IMR-90 (cell line): ENCODE data around the gene DIPK1B. TPM values are rescaled to one million over a fixed set of nuclear protein-coding genes. Genes with fewer than 3 reads are reported as not detected.

Experiments
- ATAC-seq: fragments of 200-7000 bp; cut with Tn5 transposase; 2 replicates; pipeline ENCODE4 v1.9.1; 2020; ENCODE audit warnings: low read depth, mild to moderate bottlenecking, moderate library complexity
- BruUV-seq: library from RNA; stranded (reverse); fragments of 400-500 nt; replicated peaks from 2 replicates; lab custom pipeline; 2021; lab: Mats Ljungman, UMichigan
- CTCF ChIA-PET: fragments of 300-600 bp; formaldehyde crosslinking; extraction: SDS; loops from one replicate; lab custom pipeline; 2021; ENCODE audit warnings: antibody characterized with exemption; lab: Yijun Ruan, JAX
- POLR2A ChIA-PET: fragments of 300-600 bp; sonication (Branson Sonifier 250); formaldehyde crosslinking; loops from one replicate; lab custom pipeline; 2022; ENCODE audit warnings: antibody characterized with exemption; ENCODE audit not compliant: unreplicated experiment; lab: Charles Lee
- DNase-seq: peaks from one replicate; pipeline ENCODE4 v3.0.0; 2013
- H2AFZ ChIP-seq: replicated peaks from 2 replicates; pipeline ENCODE3; 2013; ENCODE audit warnings: low read length, mild to moderate bottlenecking; ENCODE audit not compliant: poor library complexity
- H2AK5ac ChIP-seq: 2 replicates; pipeline ENCODE4 v1.6.1; 2013; ENCODE audit warnings: low read depth, low read length, inconsistent platforms
- H2AK9ac ChIP-seq: replicated peaks from 2 replicates; pipeline ENCODE3; 2013; ENCODE audit warnings: mild to moderate bottlenecking, low read depth, low read length, moderate library complexity; ENCODE audit not compliant: poor library complexity
- H2BK120ac ChIP-seq: 2 replicates; pipeline ENCODE4 v1.6.1; 2013; ENCODE audit warnings: low read depth, low read length, inconsistent platforms
- H2BK15ac ChIP-seq: 3 replicates; pipeline ENCODE4 v1.6.1; 2013; ENCODE audit warnings: low read depth, low read length, inconsistent platforms
- H2BK20ac ChIP-seq: 2 replicates; pipeline ENCODE4 v1.6.1; 2013; ENCODE audit warnings: low read depth, mild to moderate bottlenecking, inconsistent platforms, low read length, moderate library complexity
- H2BK5ac ChIP-seq: 2 replicates; pipeline ENCODE4 v1.6.1; 2013; ENCODE audit warnings: mild to moderate bottlenecking, low read depth, low read length, inconsistent platforms; ENCODE audit not compliant: poor library complexity, severe bottlenecking
- H3K14ac ChIP-seq: replicated peaks from 2 replicates; pipeline ENCODE4 v1.6.1; 2013; ENCODE audit warnings: low read depth, low read length, inconsistent platforms
- H3K18ac ChIP-seq: 2 replicates; pipeline ENCODE4 v1.6.1; 2013; ENCODE audit warnings: low read depth, low read length, control low read depth
- H3K23ac ChIP-seq: 2 replicates; pipeline ENCODE4 v1.6.1; 2013; ENCODE audit warnings: low read depth, low read length, inconsistent platforms
- H3K27ac ChIP-seq: 2 replicates; pipeline ENCODE4 v1.5.1; 2013; ENCODE audit warnings: mild to moderate bottlenecking, control low read depth, low read length; ENCODE audit not compliant: insufficient read depth
- H3K27me3 ChIP-seq: 2 replicates; pipeline ENCODE4 v1.6.1; 2013; ENCODE audit warnings: low read length; ENCODE audit not compliant: control insufficient read depth, insufficient read depth
- H3K36me3 ChIP-seq: 2 replicates; pipeline ENCODE4 v1.6.1; 2013; ENCODE audit warnings: low read length, mixed read lengths; ENCODE audit not compliant: control insufficient read depth, insufficient read depth
- H3K4ac ChIP-seq: 2 replicates; pipeline ENCODE4 v1.6.1; 2013; ENCODE audit warnings: low read depth, low read length, inconsistent platforms
- H3K4me1 ChIP-seq: 2 replicates; pipeline ENCODE4 v1.6.1; 2013; ENCODE audit warnings: low read length, mixed read lengths; ENCODE audit not compliant: control insufficient read depth, insufficient read depth
- H3K4me2 ChIP-seq: 2 replicates; pipeline ENCODE4 v1.6.1; 2013; ENCODE audit warnings: low read depth, mild to moderate bottlenecking, control low read depth, low read length, moderate library complexity
- H3K4me3 ChIP-seq: 2 replicates; pipeline ENCODE4 v1.5.1; 2013; ENCODE audit warnings: low read depth, mild to moderate bottlenecking, control low read depth, low read length, moderate library complexity; ENCODE audit not compliant: insufficient read depth
- H3K56ac ChIP-seq: 2 replicates; pipeline ENCODE4 v1.6.1; 2013; ENCODE audit warnings: low read length, inconsistent platforms; ENCODE audit not compliant: insufficient read depth; ENCODE audit errors: extremely low read depth
- H3K79me1 ChIP-seq, 2 experiments: 2 replicates each; pipeline ENCODE4 v1.6.1; 2013; ENCODE audit warnings: low read length in 2 of 2, inconsistent platforms in 1 of 2, low read depth in 1 of 2
- H3K9ac ChIP-seq: 2 replicates; pipeline ENCODE4 v1.6.1; 2013; ENCODE audit warnings: low read depth, low read length, control low read depth
- H3K9me1 ChIP-seq: 2 replicates; pipeline ENCODE4 v1.6.1; 2013; ENCODE audit warnings: low read length, inconsistent platforms; ENCODE audit not compliant: insufficient read depth
- H3K9me3 ChIP-seq: 2 replicates; pipeline ENCODE4 v1.6.1; 2013; ENCODE audit warnings: low read length; ENCODE audit not compliant: control insufficient read depth, insufficient read depth
- H4K20me1 ChIP-seq: 2 replicates; pipeline ENCODE4 v1.6.1; 2013; ENCODE audit warnings: low read length, inconsistent platforms; ENCODE audit not compliant: insufficient read depth
- H4K5ac ChIP-seq: 2 replicates; pipeline ENCODE4 v1.6.1; 2013; ENCODE audit warnings: mild to moderate bottlenecking, low read depth, low read length, control low read depth
- H4K8ac ChIP-seq, 2 experiments: 2 replicates each; pipeline ENCODE4 v1.6.1; 2013; ENCODE audit warnings: low read depth in 2 of 2, low read length in 2 of 2, control low read depth in 1 of 2, inconsistent platforms in 1 of 2
- H4K91ac ChIP-seq: 2 replicates; pipeline ENCODE4 v1.6.1; 2013; ENCODE audit warnings: low read depth, low read length, inconsistent platforms; ENCODE audit not compliant: insufficient read depth
- CHD1 ChIP-seq: IDR thresholded peaks from 2 replicates; pipeline ENCODE4 v1.6.1; 2012; ENCODE audit warnings: low read depth, low read length, improper control_type of control experiment
- FOS ChIP-seq: fragments of 150-350 bp; IDR thresholded peaks from 2 replicates; pipeline ENCODE4 v1.6.1; 2016; ENCODE audit warnings: low read depth, low read length
- MAFK ChIP-seq: IDR thresholded peaks from 2 replicates; pipeline ENCODE4 v1.6.1; 2012; ENCODE audit warnings: low read depth, low read length, improper control_type of control experiment
- MXI1 ChIP-seq: IDR thresholded peaks from 2 replicates; pipeline ENCODE4 v1.6.1; 2012; ENCODE audit warnings: low read depth, mild to moderate bottlenecking, low read length, moderate library complexity, borderline replicate concordance
- WGBS, 2 experiments: methylation state at CpG; one replicate each; pipeline versions ENCODE4 v1.1.5 to v1.1.7; 2013; ENCODE audit warnings: missing lambda C conversion rate in 2 of 2; ENCODE audit not compliant: insufficient read length in 1 of 2; ENCODE audit errors: extremely low coverage in 2 of 2; 5-methylcytosine and 5-hydroxymethylcytosine counted together
- dilution Hi-C: fragments of 300-500 bp; cut with HindIII; formaldehyde crosslinking; loops from one replicate; pipeline ENCODE4 v1.14.3; 2018; ENCODE audit warnings: low sequenced_read_pairs; ENCODE audit not compliant: unreplicated experiment
- in situ Hi-C: fragments of 300-500 bp; cut with MboI; formaldehyde crosslinking; loops from 3 replicates; pipeline ENCODE4 v1.14.3; 2019; ENCODE audit warnings: low sequenced_read_pairs, inconsistent platforms, mixed read lengths
- intact Hi-C: fragments of 100-400 bp; cut with micrococcal nuclease; formaldehyde crosslinking; loops from 2 replicates; pipeline ENCODE4 v1.10.0; 2022
- polyA plus RNA-seq, 3 experiments: library from polyadenylated mRNA; depleted of rRNA; stranded (reverse); fragments of >200 nt; gene quantifications; 2 replicates each; pipeline ENCODE4 v1.2.3, GENCODE V29; 2012; ENCODE audit warnings: low replicate concordance in 1 of 3
- total RNA-seq: library from RNA; depleted of rRNA; stranded (reverse); fragments of >200 nt; gene quantifications from 2 replicates; pipeline ENCODE4 v1.2.3, GENCODE V29; 2012
- TF ChIP-seq, protein P1 (sequence below): fragments of 150-350 bp; IDR thresholded peaks from 2 replicates; pipeline ENCODE4 v1.6.1; 2016; ENCODE audit warnings: low read depth, mild to moderate bottlenecking, low read length, moderate library complexity, borderline replicate concordance
- TF ChIP-seq, protein P2 (sequence below): fragments of 150-350 bp; IDR thresholded peaks from 2 replicates; pipeline ENCODE4 v1.6.1; 2017; ENCODE audit warnings: mild to moderate bottlenecking, antibody characterized with exemption, low read length, low read depth

Gene DIPK1B
- total and polyA plus RNA-seq, 2 of the 4 experiments (the other 2 are of a cell fraction), result 3.4 to 7.1 TPM

DNA sequence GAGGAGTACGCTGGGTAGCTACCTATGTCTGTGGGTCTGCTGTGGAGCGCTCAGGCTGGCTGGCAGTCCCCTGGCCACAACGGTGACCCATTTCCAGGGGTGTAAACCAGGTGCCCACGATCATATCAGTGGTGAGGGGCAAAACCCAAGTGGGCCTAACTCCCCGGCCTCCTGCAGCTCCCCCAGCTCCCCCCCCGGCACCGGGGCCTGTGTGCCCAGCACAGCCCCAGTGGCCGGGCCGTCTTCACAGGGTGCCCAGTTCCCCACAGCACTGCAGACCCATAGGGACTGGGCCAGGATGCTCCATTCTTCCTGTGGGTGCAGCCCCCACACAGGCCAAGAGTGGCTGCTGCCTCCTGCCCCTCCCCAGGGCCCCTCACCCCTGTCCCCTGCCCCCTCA, 46.6 kb downstream of the DIPK1B start:
- H3K56ac ChIP-seq, result no peak overlapping the region
- H3K14ac ChIP-seq, result no peak overlapping the region

More for the DNA sequence above, 46.6 kb downstream of the DIPK1B start:
- Histone ChIP-seq H4K20me1 (no peaks in the 10 kb centered on the region), H4K8ac (no peak overlapping the region), H4K91ac (no peak overlapping the region), H2AFZ (no peak overlapping the region), H2AK5ac (no peak overlapping the region), H3K36me3 (no peaks in the 10 kb centered on the region), H3K4me3 (no peak overlapping the region), H3K27me3 (no peaks in the 10 kb centered on the region; the same call in 1 of the 2 replicates), H4K5ac (no peak overlapping the region), H3K79me1 (no peaks in the 10 kb centered on the region), H3K4ac (no peak overlapping the region), H2AK9ac (no peak overlapping the region), H3K23ac (no peak overlapping the region), H3K9me3 (peaks cover 12% of the 10 kb centered on the region), H3K9ac (no peak overlapping the region), H3K4me2 (no peak overlapping the region), H3K18ac (no peak overlapping the region), H2BK15ac (no peak overlapping the region), H2BK20ac (no peak overlapping the region), H3K4me1 (no peaks in the 10 kb centered on the region), H2BK120ac (no peak overlapping the region), H3K27ac (no peak overlapping the region), H3K9me1 (no peaks in the 10 kb centered on the region), H2BK5ac (no peak overlapping the region)
- BruUV-seq, result no TSS peak
- ATAC-seq (no peak), DNase-seq (no peak)
- no peak for TF ChIP-seq CHD1
- TF ChIP-seq, protein P1, sequence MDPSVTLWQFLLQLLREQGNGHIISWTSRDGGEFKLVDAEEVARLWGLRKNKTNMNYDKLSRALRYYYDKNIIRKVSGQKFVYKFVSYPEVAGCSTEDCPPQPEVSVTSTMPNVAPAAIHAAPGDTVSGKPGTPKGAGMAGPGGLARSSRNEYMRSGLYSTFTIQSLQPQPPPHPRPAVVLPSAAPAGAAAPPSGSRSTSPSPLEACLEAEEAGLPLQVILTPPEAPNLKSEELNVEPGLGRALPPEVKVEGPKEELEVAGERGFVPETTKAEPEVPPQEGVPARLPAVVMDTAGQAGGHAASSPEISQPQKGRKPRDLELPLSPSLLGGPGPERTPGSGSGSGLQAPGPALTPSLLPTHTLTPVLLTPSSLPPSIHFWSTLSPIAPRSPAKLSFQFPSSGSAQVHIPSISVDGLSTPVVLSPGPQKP, result no peak
- TF ChIP-seq MXI1, result no peak
- TF ChIP-seq FOS, result no peak
- no peak for TF ChIP-seq MAFK
- TF ChIP-seq, protein P2, sequence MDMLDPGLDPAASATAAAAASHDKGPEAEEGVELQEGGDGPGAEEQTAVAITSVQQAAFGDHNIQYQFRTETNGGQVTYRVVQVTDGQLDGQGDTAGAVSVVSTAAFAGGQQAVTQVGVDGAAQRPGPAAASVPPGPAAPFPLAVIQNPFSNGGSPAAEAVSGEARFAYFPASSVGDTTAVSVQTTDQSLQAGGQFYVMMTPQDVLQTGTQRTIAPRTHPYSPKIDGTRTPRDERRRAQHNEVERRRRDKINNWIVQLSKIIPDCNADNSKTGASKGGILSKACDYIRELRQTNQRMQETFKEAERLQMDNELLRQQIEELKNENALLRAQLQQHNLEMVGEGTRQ, result no peak
- dilution Hi-C loops, result no loop called here
- WGBS, 2 experiments, result 85% methylated on average over 4 of the region's 9 CpGs; no CpG with 5 or more reads in 1 of the 2 experiments
- in situ Hi-C loops, result no loop called here
- ChIA-PET POLR2A (no interaction called here), CTCF (interaction anchor here (0.8 kb wide), 1 partner anchor 25 kb away, joined by 3 read pairs; no protein-coding TSS in a partner anchor)
- intact Hi-C loops, result no loop called here
